Kidney epithelial cell (primary cell): Measurements from ENCODE around the gene MTSS2. TPM values are rescaled to one million over a fixed set of nuclear protein-coding genes. Genes with fewer than 3 reads are reported as not detected.
A peak's percentile ranks its signal among the peaks of the same experiment; 100 is the strongest.

Source experiments
- DNase-seq: peaks from one replicate; pipeline ENCODE4 v3.0.0-alpha.2; 2010; ENCODE audit warnings: low read depth
- H3K27me3 ChIP-seq: 2 replicates; pipeline ENCODE4 v1.6.0; 2011; ENCODE audit warnings: low read length; ENCODE audit not compliant: control insufficient read depth, insufficient read depth
- H3K36me3 ChIP-seq: 2 replicates; pipeline ENCODE4 v1.5.1; 2011; ENCODE audit warnings: low read length; ENCODE audit not compliant: control insufficient read depth, insufficient read depth
- H3K4me3 ChIP-seq: 2 replicates; pipeline ENCODE4 v1.5.1; 2011; ENCODE audit warnings: low read depth, mild to moderate bottlenecking, control low read depth, low read length
- CTCF ChIP-seq: IDR thresholded peaks from 2 replicates; pipeline ENCODE4 v1.5.1; 2011; ENCODE audit warnings: mild to moderate bottlenecking, moderate library complexity, low read length, control low read depth, inconsistent platforms; ENCODE audit not compliant: insufficient read depth, poor library complexity, severe bottlenecking
- total RNA-seq: library from RNA; depleted of rRNA; stranded (reverse); fragments of >200 nt; gene quantifications from 2 replicates; pipeline ENCODE4 v1.2.3, GENCODE V29; 2015

Gene MTSS2
- 19.8 and 21.6 TPM in 2 replicates for total RNA-seq

GRCh38 chr16:70685938-70686375, at the start of gene MTSS2:
Gene MTSS2, minus strand, starts transcription at chr16:70686053. Its CDS starts 262 bp downstream, at chr16:70685791.
- DNase-seq = no peak
- Histone ChIP-seq H3K4me3 (peak within 1 kb of the TSS; percentile 75), H3K27me3 (no peaks in the 10 kb centered on the region), H3K36me3 (no peaks in the 10 kb centered on the region)
- TF ChIP-seq CTCF = no peak

GRCh38 chr16:70735141-70735979, 49.5 kb upstream of the MTSS2 start:
- Histone ChIP-seq H3K4me3 (no peak overlapping the region), H3K36me3 (no peaks in the 10 kb centered on the region), H3K27me3 (no peaks in the 10 kb centered on the region)
- DNase-seq = no peak
- no peak for TF ChIP-seq CTCF

GRCh38 chr16:70734522-70735095, 48.8 kb upstream of the MTSS2 start:
- no peak for DNase-seq
- TF ChIP-seq CTCF = no peak
- H3K36me3 ChIP-seq = no peaks in the 10 kb centered on the region
- H3K4me3 ChIP-seq = no peak overlapping the region
- H3K27me3 ChIP-seq = no peaks in the 10 kb centered on the region

GRCh38 chr16:70730944-70731343, 45.1 kb upstream of the MTSS2 start:
- no peak overlapping the region for H3K4me3 ChIP-seq
- no peaks in the 10 kb centered on the region for H3K36me3 ChIP-seq
- H3K27me3 ChIP-seq = no peaks in the 10 kb centered on the region
- DNase-seq = no peak
- TF ChIP-seq CTCF = no peak

GRCh38 chr16:70730031-70730430, 44.2 kb upstream of the MTSS2 start:
- no peak for TF ChIP-seq CTCF
- no peaks in the 10 kb centered on the region for H3K27me3 ChIP-seq
- no peak for DNase-seq
- no peak overlapping the region for H3K4me3 ChIP-seq
- no peaks in the 10 kb centered on the region for H3K36me3 ChIP-seq
